ENCODE measurements around the gene AFG3L2. TPM values are rescaled to one million over a fixed set of nuclear protein-coding genes. Genes with fewer than 3 reads are reported as not detected.

The AFG3L2 gene
- total RNA-seq, 4 donors from 2014 or later: 53.0 to 62.8 (median 57.9) TPM

DNA sequence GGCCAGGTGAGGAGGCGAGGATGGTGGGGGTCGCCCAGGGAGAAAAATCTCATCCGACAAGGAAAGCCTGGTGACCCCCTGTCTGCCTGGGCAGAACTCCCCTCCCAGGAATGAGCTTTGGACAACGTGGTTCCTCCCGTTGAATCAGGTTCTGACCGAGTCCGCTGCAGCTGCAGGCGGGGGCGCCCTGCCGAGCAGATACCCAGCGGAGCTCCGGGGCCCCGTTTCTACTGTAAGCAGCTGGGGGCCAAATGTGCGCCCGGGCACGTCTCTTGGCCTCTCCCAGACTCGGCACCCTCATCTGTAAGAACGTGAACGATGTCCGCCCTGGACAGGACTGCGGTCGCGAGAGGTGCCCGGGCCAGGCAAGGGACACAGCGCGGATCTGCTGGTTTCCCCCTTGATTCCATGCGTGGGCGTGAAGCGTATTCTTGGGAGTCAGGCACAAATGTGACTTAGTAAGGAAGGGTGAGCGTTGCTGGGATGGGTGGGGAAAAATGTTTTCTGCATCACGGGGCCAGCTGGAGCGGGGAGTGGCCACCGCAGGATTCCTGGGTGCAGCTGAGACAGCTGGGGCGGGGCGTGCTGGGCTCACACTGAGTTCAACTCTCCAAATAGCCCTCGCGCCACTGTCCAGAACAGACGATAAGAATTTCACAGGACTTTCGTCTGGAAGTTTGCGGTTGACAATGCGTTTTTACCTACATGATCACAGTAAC is 89.2 kb downstream of the AFG3L2 start:
- Histone ChIP-seq H3K9me3 (no peaks in the 10 kb centered on the region), H3K27ac (peak overlapping the region; percentile 79), H3K4me1 (peaks cover 20% of the 10 kb centered on the region), H3K36me3 (no peaks in the 10 kb centered on the region), H3K27me3 (no peaks in the 10 kb centered on the region), H3K4me3 (peak overlapping the region; percentile 53)
- peak; percentile 84 to 93 for DNase-seq (ENCODE audit: low spot score in 2 of 2)
- 14% methylated on average over 13 of the region's 41 CpGs for WGBS
- TF ChIP-seq, protein P1, sequence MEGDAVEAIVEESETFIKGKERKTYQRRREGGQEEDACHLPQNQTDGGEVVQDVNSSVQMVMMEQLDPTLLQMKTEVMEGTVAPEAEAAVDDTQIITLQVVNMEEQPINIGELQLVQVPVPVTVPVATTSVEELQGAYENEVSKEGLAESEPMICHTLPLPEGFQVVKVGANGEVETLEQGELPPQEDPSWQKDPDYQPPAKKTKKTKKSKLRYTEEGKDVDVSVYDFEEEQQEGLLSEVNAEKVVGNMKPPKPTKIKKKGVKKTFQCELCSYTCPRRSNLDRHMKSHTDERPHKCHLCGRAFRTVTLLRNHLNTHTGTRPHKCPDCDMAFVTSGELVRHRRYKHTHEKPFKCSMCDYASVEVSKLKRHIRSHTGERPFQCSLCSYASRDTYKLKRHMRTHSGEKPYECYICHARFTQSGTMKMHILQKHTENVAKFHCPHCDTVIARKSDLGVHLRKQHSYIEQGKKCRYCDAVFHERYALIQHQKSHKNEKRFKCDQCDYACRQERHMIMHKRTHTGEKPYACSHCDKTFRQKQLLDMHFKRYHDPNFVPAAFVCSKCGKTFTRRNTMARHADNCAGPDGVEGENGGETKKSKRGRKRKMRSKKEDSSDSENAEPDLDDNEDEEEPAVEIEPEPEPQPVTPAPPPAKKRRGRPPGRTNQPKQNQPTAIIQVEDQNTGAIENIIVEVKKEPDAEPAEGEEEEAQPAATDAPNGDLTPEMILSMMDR (IDR thresholded peaks at IDR 0.05): no peak
- TF ChIP-seq POLR2AphosphoS5 (IDR thresholded peaks at IDR 0.05) (peak in 1 of 3 donors; percentile 25), EP300 (IDR thresholded peaks at IDR 0.05) (no peak)

DNA sequence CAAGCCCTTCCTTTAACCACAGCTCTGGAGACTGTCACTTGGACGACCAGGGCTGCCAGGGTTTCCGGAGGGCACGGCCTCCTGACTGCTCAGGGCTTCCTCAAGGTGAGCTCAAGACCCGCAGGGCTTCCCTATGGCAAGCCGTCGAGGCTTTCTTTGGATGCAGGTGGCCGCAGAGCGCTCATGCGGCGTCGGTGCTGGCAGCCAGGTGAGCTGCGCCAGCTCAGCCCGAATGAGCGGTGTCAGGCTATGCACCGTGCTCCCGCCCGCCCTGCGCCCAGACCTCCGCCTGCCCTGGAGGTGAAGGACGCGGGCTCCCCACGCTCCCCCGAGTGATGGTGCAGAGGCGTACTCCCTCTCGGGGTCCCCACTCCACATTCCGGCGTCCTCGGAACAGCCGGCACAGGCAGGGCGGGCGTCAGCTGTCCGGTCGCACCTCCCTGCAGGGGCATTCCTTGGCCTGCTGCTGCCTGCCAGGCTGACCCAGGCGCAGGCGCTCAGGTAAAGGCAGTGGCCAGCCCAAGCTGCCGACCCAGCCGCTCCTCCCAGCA is 89.8 kb downstream of the AFG3L2 start:
- no CpG with 5 or more reads among the region's 37 CpGs for WGBS
- Histone ChIP-seq H3K4me3 (peak overlapping the region; percentile 53), H3K27ac (peak overlapping the region; percentile 79), H3K4me1 (peaks cover 20% of the 10 kb centered on the region), H3K27me3 (no peaks in the 10 kb centered on the region), H3K9me3 (no peaks in the 10 kb centered on the region), H3K36me3 (no peaks in the 10 kb centered on the region)
- peak in 1 of 2 donors; percentile 61 for DNase-seq (ENCODE audit: low spot score in 2 of 2)
- TF ChIP-seq EP300 (IDR thresholded peaks at IDR 0.05) (no peak), POLR2A (IDR thresholded peaks at IDR 0.05) (no peak), POLR2AphosphoS5 (IDR thresholded peaks at IDR 0.05) (no peak)
- TF ChIP-seq, protein P1 (IDR thresholded peaks at IDR 0.05): no peak

- Histone ChIP-seq H3K36me3 (no peaks in the 10 kb centered on the region), H3K27me3 (no peaks in the 10 kb centered on the region), H3K4me1 (peaks cover 25% of the 10 kb centered on the region), H3K27ac (no peak overlapping the region), H3K9me3 (no peaks in the 10 kb centered on the region), H3K4me3 (no peak overlapping the region)
- 79% methylated on average over 1 of the region's 1 CpG for WGBS
- no peak for DNase-seq (ENCODE audit: low spot score in 2 of 2)
- no peak for TF ChIP-seq EP300 (IDR thresholded peaks at IDR 0.05)
- TF ChIP-seq POLR2AphosphoS5 (IDR thresholded peaks at IDR 0.05): no peak
- TF ChIP-seq, protein P1 (IDR thresholded peaks at IDR 0.05): no peak
- TF ChIP-seq POLR2A (IDR thresholded peaks at IDR 0.05): no peak
Observed at GRCh38 chr18:12283666-12284065, 93.4 kb downstream of the AFG3L2 start.

- Histone ChIP-seq H3K27ac (no peak overlapping the region), H3K27me3 (no peaks in the 10 kb centered on the region), H3K9me3 (no peaks in the 10 kb centered on the region), H3K4me3 (no peak overlapping the region), H3K36me3 (no peaks in the 10 kb centered on the region), H3K4me1 (peaks cover 25% of the 10 kb centered on the region)
- DNase-seq (ENCODE audit: low spot score in 2 of 2): no peak
- TF ChIP-seq, protein P1 (IDR thresholded peaks at IDR 0.05): no peak
- no peak for TF ChIP-seq POLR2A (IDR thresholded peaks at IDR 0.05)
- TF ChIP-seq EP300 (IDR thresholded peaks at IDR 0.05): no peak
- no peak for TF ChIP-seq POLR2AphosphoS5 (IDR thresholded peaks at IDR 0.05)
- 67% methylated on average over 6 of the region's 6 CpGs for WGBS
Observed at GRCh38 chr18:12283256-12283655, 93.8 kb downstream of the AFG3L2 start.

DNA sequence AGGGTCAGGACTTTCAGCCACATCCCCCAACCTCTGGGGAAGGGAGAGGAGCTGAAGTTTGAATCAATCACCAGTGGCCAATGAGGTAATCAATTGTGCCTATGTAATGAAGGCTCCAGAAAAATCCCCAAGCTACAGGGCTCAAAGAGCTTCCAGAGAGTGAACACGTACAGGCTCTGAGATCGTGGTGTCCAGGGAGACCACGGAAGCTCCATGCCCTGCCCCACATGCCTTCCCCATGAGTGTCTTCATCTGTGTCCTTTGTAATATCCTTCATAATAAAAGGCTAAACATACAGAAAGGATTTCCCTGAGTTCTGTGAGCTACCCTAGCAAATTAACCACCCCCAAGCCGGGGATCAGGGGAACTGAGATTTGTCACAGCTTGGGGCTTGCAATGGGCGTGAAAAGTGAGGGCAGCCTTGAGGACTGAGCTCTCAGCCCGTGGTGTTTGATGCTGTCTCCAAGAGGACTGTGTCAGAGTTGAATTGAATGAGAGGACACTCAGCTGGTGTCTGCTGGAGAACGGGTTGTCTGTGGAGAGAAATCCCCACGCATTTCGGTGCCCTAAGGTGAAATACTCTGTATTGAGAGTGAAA is 94.5 kb downstream of the AFG3L2 start:
- peaks cover 20% of the 10 kb centered on the region for H3K4me1 ChIP-seq
- H3K27ac ChIP-seq: no peak overlapping the region
- TF ChIP-seq EP300 (IDR thresholded peaks at IDR 0.05) (no peak), POLR2A (IDR thresholded peaks at IDR 0.05) (no peak), POLR2AphosphoS5 (IDR thresholded peaks at IDR 0.05) (no peak)
- TF ChIP-seq, protein P1 (IDR thresholded peaks at IDR 0.05): no peak
- no peaks in the 10 kb centered on the region for H3K36me3 ChIP-seq
- no peak for DNase-seq (ENCODE audit: low spot score in 2 of 2)
- no peaks in the 10 kb centered on the region for H3K9me3 ChIP-seq
- H3K27me3 ChIP-seq: no peaks in the 10 kb centered on the region
- H3K4me3 ChIP-seq: no peak overlapping the region
- 85% methylated on average over 9 of the region's 9 CpGs for WGBS
